Brain microvascular endothelial cell (primary cell): ENCODE data around the gene PCDHGA6.
"Not testable (repeated sequence)": the region's sequence is repeated elsewhere in the genome, so short reads cannot be mapped to it uniquely, and the experiment has no call there.

Experiments
- DNase-seq: peaks from one replicate; pipeline ENCODE4 v3.0.0-alpha.2; 2020
- H3K27ac ChIP-seq: fragments of 250-450 bp; sonication (Bioruptor Pico); 2 replicates; pipeline ENCODE4 v1.5.1; 2020; ENCODE audit warnings: mild to moderate bottlenecking, moderate library complexity
- H3K27me3 ChIP-seq: fragments of 250-450 bp; sonication (Bioruptor Pico); replicated peaks from 2 replicates; pipeline ENCODE4 v1.5.1; 2020; ENCODE audit warnings: mild to moderate bottlenecking
- H3K36me3 ChIP-seq: fragments of 250-450 bp; sonication (Bioruptor Pico); replicated peaks from 2 replicates; pipeline ENCODE4 v1.5.1; 2020; ENCODE audit warnings: mild to moderate bottlenecking
- H3K4me3 ChIP-seq: 2 replicates; pipeline ENCODE4 v1.5.1; 2011; ENCODE audit warnings: low read depth, mild to moderate bottlenecking, control low read depth, low read length, moderate library complexity
- in situ Hi-C: cut with HindIII; loops from 2 replicates; pipeline ENCODE4 v1.10.0; 2017; ENCODE audit warnings: low sequenced_read_pairs, low pct_ligation_motif_present
- TF ChIP-seq, protein P1 (sequence below): IDR thresholded peaks from 2 replicates; pipeline ENCODE4 v1.5.1; 2011; ENCODE audit warnings: low read depth, mild to moderate bottlenecking, moderate library complexity, low read length, control low read depth, inconsistent platforms; ENCODE audit errors: missing control alignments

Gene PCDHGA6

GRCh38 chr5:141366016-141366896 lies 7.4 kb upstream of the PCDHGA6 start:
- H3K27ac ChIP-seq: no peak overlapping the region
- no peak overlapping the region for H3K4me3 ChIP-seq
- in situ Hi-C loops: no loop called here
- TF ChIP-seq, protein P1, sequence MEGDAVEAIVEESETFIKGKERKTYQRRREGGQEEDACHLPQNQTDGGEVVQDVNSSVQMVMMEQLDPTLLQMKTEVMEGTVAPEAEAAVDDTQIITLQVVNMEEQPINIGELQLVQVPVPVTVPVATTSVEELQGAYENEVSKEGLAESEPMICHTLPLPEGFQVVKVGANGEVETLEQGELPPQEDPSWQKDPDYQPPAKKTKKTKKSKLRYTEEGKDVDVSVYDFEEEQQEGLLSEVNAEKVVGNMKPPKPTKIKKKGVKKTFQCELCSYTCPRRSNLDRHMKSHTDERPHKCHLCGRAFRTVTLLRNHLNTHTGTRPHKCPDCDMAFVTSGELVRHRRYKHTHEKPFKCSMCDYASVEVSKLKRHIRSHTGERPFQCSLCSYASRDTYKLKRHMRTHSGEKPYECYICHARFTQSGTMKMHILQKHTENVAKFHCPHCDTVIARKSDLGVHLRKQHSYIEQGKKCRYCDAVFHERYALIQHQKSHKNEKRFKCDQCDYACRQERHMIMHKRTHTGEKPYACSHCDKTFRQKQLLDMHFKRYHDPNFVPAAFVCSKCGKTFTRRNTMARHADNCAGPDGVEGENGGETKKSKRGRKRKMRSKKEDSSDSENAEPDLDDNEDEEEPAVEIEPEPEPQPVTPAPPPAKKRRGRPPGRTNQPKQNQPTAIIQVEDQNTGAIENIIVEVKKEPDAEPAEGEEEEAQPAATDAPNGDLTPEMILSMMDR: no peak
- H3K27me3 ChIP-seq: peaks cover 8% of the 10 kb centered on the region
- DNase-seq: no peak
- H3K36me3 ChIP-seq: no peaks in the 10 kb centered on the region

- TF ChIP-seq, protein P1: peak; percentile 68
- no peak within 1 kb of the TSS for H3K27ac ChIP-seq
- no peaks in the 10 kb centered on the region for H3K36me3 ChIP-seq
- in situ Hi-C loops: no loop called here
- H3K4me3 ChIP-seq: peak within 1 kb of the TSS; percentile 40
- peak; percentile 58 for DNase-seq
- H3K27me3 ChIP-seq: peaks cover 3% of the 10 kb centered on the region
These were observed 3.5 kb upstream of the PCDHGA6 start, which contains the start of gene PCDHGB3 for GRCh38 chr5:141369994-141370848. Gene PCDHGB3, plus strand, starts transcription at chr5:141370242. Its CDS starts 153 bp downstream, at chr5:141370395.

DNA sequence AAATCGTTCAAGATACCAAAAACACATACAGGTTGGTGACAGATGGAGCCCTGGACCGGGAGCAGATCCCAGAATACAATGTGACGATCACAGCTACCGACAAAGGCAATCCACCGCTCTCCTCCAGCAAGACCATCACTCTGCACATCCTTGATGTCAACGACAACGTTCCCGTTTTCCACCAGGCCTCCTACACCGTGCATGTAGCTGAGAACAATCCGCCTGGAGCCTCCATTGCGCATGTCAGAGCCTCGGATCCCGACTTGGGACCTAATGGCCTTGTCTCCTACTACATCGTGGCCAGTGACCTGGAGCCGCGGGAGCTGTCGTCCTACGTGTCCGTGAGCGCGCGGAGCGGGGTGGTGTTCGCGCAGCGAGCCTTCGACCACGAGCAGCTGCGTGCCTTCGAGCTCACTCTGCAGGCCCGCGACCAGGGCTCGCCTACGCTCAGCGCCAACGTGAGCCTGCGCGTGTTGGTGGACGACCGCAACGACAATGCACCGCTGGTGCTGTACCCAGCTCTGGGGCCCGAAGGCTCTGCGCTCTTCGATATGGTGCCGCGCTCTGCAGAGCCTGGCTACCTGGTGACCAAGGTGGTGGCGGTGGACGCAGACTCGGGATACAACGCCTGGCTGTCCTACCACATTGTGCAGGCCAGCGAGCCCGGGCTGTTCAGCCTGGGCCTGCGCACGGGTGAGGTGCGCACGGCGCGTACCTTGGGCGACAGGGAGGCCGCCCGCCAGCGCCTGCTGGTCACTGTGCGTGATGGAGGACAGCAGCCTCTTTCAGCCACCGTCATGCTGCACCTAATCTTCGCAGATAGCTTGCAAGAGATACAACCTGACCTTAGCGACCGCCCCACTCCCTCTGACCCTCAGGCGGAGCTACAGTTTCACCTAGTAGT lies 1.9 kb upstream of the PCDHGA6 start:
- Histone ChIP-seq H3K36me3 (no peaks in the 10 kb centered on the region), H3K27ac (no peak overlapping the region), H3K27me3 (no peaks in the 10 kb centered on the region), H3K4me3 (no peak overlapping the region)
- in situ Hi-C loops: no loop called here
- TF ChIP-seq, protein P1: no peak
- no peak for DNase-seq

GRCh38 chr5:141374627-141375026 lies 936 bp downstream of the PCDHGA6 start:
- no peaks in the 10 kb centered on the region for H3K36me3 ChIP-seq

GRCh38 chr5:141375444-141376155 lies 1.9 kb downstream of the PCDHGA6 start:
- H3K36me3 ChIP-seq, H3K4me3 ChIP-seq, H3K27ac ChIP-seq, in situ Hi-C loops, DNase-seq, H3K27me3 ChIP-seq: not testable (repeated sequence)

More at GRCh38 chr5:141374627-141375026, 936 bp downstream of the PCDHGA6 start:
- TF ChIP-seq, protein P1: no peak
- in situ Hi-C loops: no loop called here
- no peak for DNase-seq
- H3K4me3 ChIP-seq: no peak overlapping the region
- no peaks in the 10 kb centered on the region for H3K27me3 ChIP-seq
- no peak overlapping the region for H3K27ac ChIP-seq
